Erythroblast (primary cell): ENCODE results near the gene CPNE5.
"Not testable (repeated sequence)": the region's sequence is repeated elsewhere in the genome, so short reads cannot be mapped to it uniquely, and the experiment has no call there.

Experiments used
- GATA1 ChIP-seq: IDR thresholded peaks from 2 replicates; pipeline ENCODE4 v1.6.1; 2011; ENCODE audit warnings: low read depth, mild to moderate bottlenecking, control low read depth, low read length, moderate library complexity
- POLR2A ChIP-seq: IDR thresholded peaks from 2 replicates; pipeline ENCODE4 v1.6.1; 2011; ENCODE audit warnings: mild to moderate bottlenecking, low read length

- not testable (repeated sequence) for TF ChIP-seq POLR2A, GATA1
Measured at GRCh38 chr6:36723992-36724391, 115.3 kb downstream of the CPNE5 start.
